HEK293 (cell line): Measurements from ENCODE around the gene SIGLEC12.

Source experiments
- CTCF ChIA-PET: fragments of 350-600 bp; formaldehyde crosslinking; extraction: SDS; loops from one replicate; lab custom pipeline; 2021; ENCODE audit warnings: antibody characterized with exemption; lab: Yijun Ruan, JAX
- POLR2A ChIA-PET: fragments of 300-600 bp; formaldehyde crosslinking; extraction: SDS; loops from one replicate; lab custom pipeline; 2020; ENCODE audit warnings: antibody characterized with exemption, inconsistent platforms; lab: Yijun Ruan, JAX
- H3K27ac ChIP-seq: fragments of 200-500 bp; sonication (Bioruptor generic); 2 replicates; pipeline ENCODE4 v1.5.1; 2014; ENCODE audit warnings: low read depth, low read length, control low read depth, inconsistent platforms; ENCODE audit errors: extremely low read depth
- H3K36me3 ChIP-seq, 2 experiments: fragments of 200-500 bp in 1 of 2; sonication (Bioruptor generic) in 1 of 2; 1 replicate in 1 of 2; 2 replicates in 1 of 2; pipeline ENCODE4 v1.5.1; 2014 to 2017; ENCODE audit warnings: inconsistent platforms in 2 of 2, low read length in 2 of 2; ENCODE audit not compliant: control insufficient read depth in 2 of 2, insufficient read depth in 1 of 2
- H3K4me1 ChIP-seq: fragments of 200-500 bp; sonication (Bioruptor generic); 2 replicates; pipeline ENCODE4 v1.5.1; 2014; ENCODE audit warnings: mild to moderate bottlenecking, low read length, inconsistent platforms; ENCODE audit not compliant: control insufficient read depth, insufficient read depth
- H3K4me3 ChIP-seq: 2 replicates; pipeline ENCODE4 v1.5.1; 2011; ENCODE audit warnings: low read depth, mild to moderate bottlenecking, control low read depth, low read length, moderate library complexity
- H3K9me3 ChIP-seq: fragments of 200-500 bp; sonication (Bioruptor generic); 2 replicates; pipeline ENCODE4 v1.5.1; 2014; ENCODE audit warnings: low read depth, low read length, inconsistent platforms; ENCODE audit not compliant: control insufficient read depth, insufficient read depth
- CTCF ChIP-seq: fragments of 450-650 bp; formaldehyde crosslinking; IDR thresholded peaks from 2 replicates; pipeline ENCODE4 v1.5.1; 2016; ENCODE audit warnings: missing biosample characterization, missing genetic modification characterization
- GLIS2 ChIP-seq: fragments of 450-650 bp; formaldehyde crosslinking; IDR thresholded peaks from 2 replicates; pipeline ENCODE4 v1.5.1; 2016; ENCODE audit warnings: missing biosample characterization, missing genetic modification characterization
- KLF16 ChIP-seq: fragments of 450-650 bp; formaldehyde crosslinking; IDR thresholded peaks from 2 replicates; pipeline ENCODE4 v1.5.1; 2017; ENCODE audit warnings: missing biosample characterization, missing genetic modification characterization
- PATZ1 ChIP-seq: fragments of 450-650 bp; formaldehyde crosslinking; IDR thresholded peaks from 2 replicates; pipeline ENCODE4 v1.5.1; 2016; ENCODE audit warnings: missing biosample characterization, missing genetic modification characterization
- SCRT2 ChIP-seq: fragments of 450-650 bp; formaldehyde crosslinking; IDR thresholded peaks from 2 replicates; pipeline ENCODE4 v1.5.1; 2016; ENCODE audit warnings: missing biosample characterization, missing genetic modification characterization
- ZBTB21 ChIP-seq: fragments of 450-650 bp; formaldehyde crosslinking; IDR thresholded peaks from 2 replicates; pipeline ENCODE4 v1.5.1; 2017; ENCODE audit warnings: missing biosample characterization, missing genetic modification characterization
- ZBTB49 ChIP-seq: fragments of 450-650 bp; formaldehyde crosslinking; IDR thresholded peaks from 2 replicates; pipeline ENCODE4 v1.5.1; 2016; ENCODE audit warnings: missing biosample characterization, missing genetic modification characterization, low read depth
- ZFP37 ChIP-seq: fragments of 450-650 bp; formaldehyde crosslinking; IDR thresholded peaks from 2 replicates; pipeline ENCODE4 v1.5.1; 2016; ENCODE audit warnings: missing biosample characterization, missing genetic modification characterization
- ZNF10 ChIP-seq: fragments of 450-650 bp; formaldehyde crosslinking; IDR thresholded peaks from 2 replicates; pipeline ENCODE4 v1.5.1; 2017; ENCODE audit warnings: missing biosample characterization, missing genetic modification characterization
- ZNF114 ChIP-seq: fragments of 450-650 bp; formaldehyde crosslinking; IDR thresholded peaks from 2 replicates; pipeline ENCODE4 v1.5.0; 2017; ENCODE audit warnings: missing biosample characterization, missing genetic modification characterization
- ZNF132 ChIP-seq: fragments of 450-650 bp; formaldehyde crosslinking; IDR thresholded peaks from 2 replicates; pipeline ENCODE4 v1.5.1; 2017; ENCODE audit warnings: missing biosample characterization, missing genetic modification characterization, borderline replicate concordance
- ZNF302 ChIP-seq: fragments of 450-650 bp; formaldehyde crosslinking; IDR thresholded peaks from 2 replicates; pipeline ENCODE4 v1.5.1; 2016; ENCODE audit warnings: missing biosample characterization, missing genetic modification characterization, low read depth
- ZNF341 ChIP-seq: fragments of 450-650 bp; formaldehyde crosslinking; IDR thresholded peaks from 2 replicates; pipeline ENCODE4; 2016; ENCODE audit warnings: low read depth, missing biosample characterization, missing genetic modification characterization
- ZNF658 ChIP-seq: fragments of 450-650 bp; formaldehyde crosslinking; IDR thresholded peaks from 2 replicates; pipeline ENCODE4; 2016; ENCODE audit warnings: missing biosample characterization, missing genetic modification characterization
- ZNF660 ChIP-seq: fragments of 450-650 bp; IDR thresholded peaks from 2 replicates; pipeline ENCODE4 v1.5.1; 2018; ENCODE audit warnings: missing biosample characterization, mild to moderate bottlenecking, missing genetic modification characterization
- ZNF707 ChIP-seq: fragments of 450-650 bp; formaldehyde crosslinking; IDR thresholded peaks from 2 replicates; pipeline ENCODE4 v1.5.1; 2016; ENCODE audit warnings: missing biosample characterization, missing genetic modification characterization
- ZNF776 ChIP-seq: fragments of 450-650 bp; formaldehyde crosslinking; IDR thresholded peaks from 2 replicates; pipeline ENCODE4 v1.5.0; 2017; ENCODE audit warnings: missing biosample characterization, missing genetic modification characterization, borderline replicate concordance
- ZSCAN30 ChIP-seq: fragments of 450-650 bp; IDR thresholded peaks from 2 replicates; pipeline ENCODE4 v1.5.1; 2018; ENCODE audit warnings: missing biosample characterization, mild to moderate bottlenecking, missing genetic modification characterization, moderate library complexity
- TF ChIP-seq, protein P1 (sequence below): fragments of 450-650 bp; formaldehyde crosslinking; IDR thresholded peaks from 2 replicates; pipeline ENCODE4 v1.5.1; 2016; ENCODE audit warnings: missing biosample characterization, missing genetic modification characterization
- TF ChIP-seq, protein P2 (sequence below): fragments of 450-650 bp; formaldehyde crosslinking; IDR thresholded peaks from 2 replicates; pipeline ENCODE4 v1.5.1; 2016; ENCODE audit warnings: missing biosample characterization, missing genetic modification characterization, borderline replicate concordance
- TF ChIP-seq, protein P3 (sequence below): fragments of 450-650 bp; formaldehyde crosslinking; IDR thresholded peaks from 2 replicates; pipeline ENCODE4 v1.5.1; 2016; ENCODE audit warnings: missing biosample characterization, missing genetic modification characterization

SIGLEC12 gene

GRCh38 chr19:51529301-51529700 lies 27.7 kb upstream of the SIGLEC12 start (continued):
- TF ChIP-seq CTCF, result no peak

DNA sequence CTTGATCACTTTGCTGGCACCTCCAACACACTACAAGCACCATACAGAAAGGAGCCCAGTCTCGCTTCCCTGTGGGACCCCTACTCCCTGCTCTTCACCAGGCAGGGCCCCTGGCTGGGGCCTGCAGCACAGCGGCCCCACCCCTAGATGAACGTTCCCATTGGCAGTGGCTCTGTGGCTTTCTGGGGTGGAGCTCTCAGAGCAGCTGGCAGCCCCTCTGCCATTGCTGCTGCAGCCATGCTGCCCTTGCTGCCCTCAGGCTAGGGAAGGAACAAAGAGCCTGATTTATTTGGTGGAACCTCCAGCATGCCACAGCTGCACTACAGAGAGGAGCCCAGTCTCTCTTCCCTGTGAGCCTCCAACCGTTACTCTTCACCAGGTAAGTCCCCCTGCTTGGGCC lies 24.1 kb upstream of the SIGLEC12 start:
- Histone ChIP-seq H3K27ac (no peak overlapping the region), H3K9me3 (no peaks in the 10 kb centered on the region), H3K4me1 (no peaks in the 10 kb centered on the region), H3K36me3 (no peaks in the 10 kb centered on the region), H3K4me3 (no peak overlapping the region)
- CTCF ChIA-PET, result interaction anchor here (0.9 to 1.3 kb wide), 3 partner anchors 10 to 252 kb away, joined by 3 to 6 read pairs (median 3); no protein-coding TSS in a partner anchor
- no peak for TF ChIP-seq ZNF660
- TF ChIP-seq, protein P1, sequence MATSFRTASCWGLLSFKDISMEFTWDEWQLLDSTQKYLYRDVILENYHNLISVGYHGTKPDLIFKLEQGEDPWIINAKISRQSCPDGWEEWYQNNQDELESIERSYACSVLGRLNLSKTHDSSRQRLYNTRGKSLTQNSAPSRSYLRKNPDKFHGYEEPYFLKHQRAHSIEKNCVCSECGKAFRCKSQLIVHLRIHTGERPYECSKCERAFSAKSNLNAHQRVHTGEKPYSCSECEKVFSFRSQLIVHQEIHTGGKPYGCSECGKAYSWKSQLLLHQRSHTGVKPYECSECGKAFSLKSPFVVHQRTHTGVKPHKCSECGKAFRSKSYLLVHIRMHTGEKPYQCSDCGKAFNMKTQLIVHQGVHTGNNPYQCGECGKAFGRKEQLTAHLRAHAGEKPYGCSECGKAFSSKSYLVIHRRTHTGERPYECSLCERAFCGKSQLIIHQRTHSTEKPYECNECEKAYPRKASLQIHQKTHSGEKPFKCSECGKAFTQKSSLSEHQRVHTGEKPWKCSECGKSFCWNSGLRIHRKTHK (tag by site-specific recombination), result no peak
- no peak for TF ChIP-seq ZNF114 (tag by site-specific recombination)
- TF ChIP-seq ZSCAN30 (tag by site-specific recombination), result no peak
- TF ChIP-seq, protein P2, sequence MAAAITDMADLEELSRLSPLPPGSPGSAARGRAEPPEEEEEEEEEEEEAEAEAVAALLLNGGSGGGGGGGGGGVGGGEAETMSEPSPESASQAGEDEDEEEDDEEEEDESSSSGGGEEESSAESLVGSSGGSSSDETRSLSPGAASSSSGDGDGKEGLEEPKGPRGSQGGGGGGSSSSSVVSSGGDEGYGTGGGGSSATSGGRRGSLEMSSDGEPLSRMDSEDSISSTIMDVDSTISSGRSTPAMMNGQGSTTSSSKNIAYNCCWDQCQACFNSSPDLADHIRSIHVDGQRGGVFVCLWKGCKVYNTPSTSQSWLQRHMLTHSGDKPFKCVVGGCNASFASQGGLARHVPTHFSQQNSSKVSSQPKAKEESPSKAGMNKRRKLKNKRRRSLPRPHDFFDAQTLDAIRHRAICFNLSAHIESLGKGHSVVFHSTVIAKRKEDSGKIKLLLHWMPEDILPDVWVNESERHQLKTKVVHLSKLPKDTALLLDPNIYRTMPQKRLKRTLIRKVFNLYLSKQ, result no peak
- no peak for TF ChIP-seq SCRT2 (tag by site-specific recombination)
- TF ChIP-seq ZNF302 (tag by site-specific recombination), result no peak
- no peak for TF ChIP-seq ZNF132 (tag by site-specific recombination)
- TF ChIP-seq, protein P3, sequence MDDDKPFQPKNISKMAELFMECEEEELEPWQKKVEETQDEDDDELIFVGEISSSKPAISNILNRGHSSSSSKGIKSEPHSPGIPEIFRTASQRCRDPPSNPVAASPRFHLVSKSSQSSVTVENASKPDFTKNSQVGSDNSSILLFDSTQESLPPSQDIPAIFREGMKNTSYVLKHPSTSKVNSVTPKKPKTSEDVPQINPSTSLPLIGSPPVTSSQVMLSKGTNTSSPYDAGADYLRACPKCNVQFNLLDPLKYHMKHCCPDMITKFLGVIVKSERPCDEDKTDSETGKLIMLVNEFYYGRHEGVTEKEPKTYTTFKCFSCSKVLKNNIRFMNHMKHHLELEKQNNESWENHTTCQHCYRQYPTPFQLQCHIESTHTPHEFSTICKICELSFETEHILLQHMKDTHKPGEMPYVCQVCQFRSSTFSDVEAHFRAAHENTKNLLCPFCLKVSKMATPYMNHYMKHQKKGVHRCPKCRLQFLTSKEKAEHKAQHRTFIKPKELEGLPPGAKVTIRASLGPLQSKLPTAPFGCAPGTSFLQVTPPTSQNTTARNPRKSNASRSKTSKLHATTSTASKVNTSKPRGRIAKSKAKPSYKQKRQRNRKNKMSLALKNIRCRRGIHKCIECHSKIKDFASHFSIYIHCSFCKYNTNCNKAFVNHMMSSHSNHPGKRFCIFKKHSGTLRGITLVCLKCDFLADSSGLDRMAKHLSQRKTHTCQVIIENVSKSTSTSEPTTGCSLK (tag by site-specific recombination), result no peak
- no peak for TF ChIP-seq GLIS2
- no peak for TF ChIP-seq ZBTB21 (tag by site-specific recombination)
- no peak for TF ChIP-seq ZNF658 (tag by site-specific recombination)
- TF ChIP-seq ZNF341 (tag by site-specific recombination), result no peak
- no peak for TF ChIP-seq ZBTB49 (tag by site-specific recombination)
- no peak for TF ChIP-seq PATZ1 (tag by site-specific recombination)
- no peak for TF ChIP-seq ZFP37
- no peak for TF ChIP-seq ZNF10
- no peak for TF ChIP-seq ZNF707 (tag by site-specific recombination)
- TF ChIP-seq ZNF776 (tag by site-specific recombination), result no peak
- TF ChIP-seq KLF16 (tag by site-specific recombination), result no peak
- POLR2A ChIA-PET, result no interaction called here
